Hematopoietic multipotent progenitor cell treated with erythropoietin and hydrocortisone succinate and interleukin-3 and kit ligand, for 15 days (in vitro differentiated cells): ENCODE data around the gene SLC25A31.

Experiments
- DNase-seq: peaks from one replicate; pipeline ENCODE4 v3.0.0-alpha.2; 2015; ENCODE audit warnings: low spot score

Gene SLC25A31

GRCh38 chr4:127777487-127777886, 47.3 kb downstream of the SLC25A31 start:
- DNase-seq, result no peak

DNA sequence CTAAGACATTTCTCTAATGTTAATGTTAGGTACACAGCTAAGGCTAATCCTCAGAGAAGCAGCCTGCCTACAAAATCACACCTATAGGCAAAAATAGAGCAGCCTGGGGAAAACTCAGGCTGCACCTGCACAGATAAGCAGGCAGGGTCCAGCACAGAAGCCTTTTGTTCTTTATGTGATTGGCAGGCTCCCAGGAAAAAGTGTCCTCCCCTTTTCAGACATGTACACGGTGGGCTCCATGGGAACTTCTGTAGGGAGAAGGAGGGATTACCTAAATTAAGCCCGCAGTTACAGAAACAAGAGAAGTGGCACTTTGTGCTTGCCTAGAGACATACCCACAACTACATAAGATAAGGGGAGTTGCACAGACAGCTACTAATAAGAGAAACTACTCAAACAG, 47.9 kb downstream of the SLC25A31 start:
- DNase-seq, result no peak

- DNase-seq, result no peak
Measured at GRCh38 chr4:127780598-127780997, 50.4 kb downstream of the SLC25A31 start.

DNA sequence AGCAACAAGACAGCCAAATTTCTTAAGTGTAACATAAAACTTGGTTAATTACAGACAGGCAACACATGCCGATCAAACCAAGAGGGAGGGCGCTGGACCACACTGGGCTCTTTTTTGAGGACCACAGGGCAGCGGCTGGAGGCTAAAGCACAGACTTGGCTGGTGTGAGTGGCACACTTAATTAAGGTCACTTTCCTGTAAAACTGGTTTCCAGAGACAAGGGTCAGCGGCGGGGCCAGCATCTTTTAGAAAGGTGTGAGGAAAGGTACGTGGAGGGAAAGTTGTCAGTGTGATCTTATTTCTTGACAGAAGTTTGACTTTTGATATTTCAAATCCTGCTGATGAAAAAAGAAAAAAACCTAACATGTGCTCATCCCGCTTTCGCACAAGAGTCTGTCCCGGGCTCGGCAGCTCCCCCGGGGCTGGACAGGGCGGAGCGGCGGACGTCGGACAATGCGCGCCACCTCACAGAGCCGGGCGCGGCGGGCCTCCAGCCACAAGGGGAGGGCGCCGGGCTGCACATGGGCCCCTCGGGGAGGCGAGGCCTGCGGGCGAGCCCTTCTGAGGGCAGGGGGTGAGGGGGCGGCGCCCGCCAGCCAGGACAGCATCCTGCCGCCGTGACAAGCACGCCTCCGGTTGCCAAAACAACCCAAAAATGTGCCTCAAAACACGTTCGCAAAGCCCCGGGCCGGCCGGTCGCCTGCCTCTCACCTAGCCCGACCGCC, 51.3 kb downstream of the SLC25A31 start:
- no peak for DNase-seq

GRCh38 chr4:127782025-127782274, 51.8 kb downstream of the SLC25A31 start:
- DNase-seq, result no peak

GRCh38 chr4:127782275-127783025, 52.2 kb downstream of the SLC25A31 start, which contains the start of gene HSPA4L:
TSS of gene HSPA4L (plus strand) at chr4:127782322. CDS start at chr4:127782551, 229 bp downstream.
- DNase-seq, result peak; percentile 71

DNA sequence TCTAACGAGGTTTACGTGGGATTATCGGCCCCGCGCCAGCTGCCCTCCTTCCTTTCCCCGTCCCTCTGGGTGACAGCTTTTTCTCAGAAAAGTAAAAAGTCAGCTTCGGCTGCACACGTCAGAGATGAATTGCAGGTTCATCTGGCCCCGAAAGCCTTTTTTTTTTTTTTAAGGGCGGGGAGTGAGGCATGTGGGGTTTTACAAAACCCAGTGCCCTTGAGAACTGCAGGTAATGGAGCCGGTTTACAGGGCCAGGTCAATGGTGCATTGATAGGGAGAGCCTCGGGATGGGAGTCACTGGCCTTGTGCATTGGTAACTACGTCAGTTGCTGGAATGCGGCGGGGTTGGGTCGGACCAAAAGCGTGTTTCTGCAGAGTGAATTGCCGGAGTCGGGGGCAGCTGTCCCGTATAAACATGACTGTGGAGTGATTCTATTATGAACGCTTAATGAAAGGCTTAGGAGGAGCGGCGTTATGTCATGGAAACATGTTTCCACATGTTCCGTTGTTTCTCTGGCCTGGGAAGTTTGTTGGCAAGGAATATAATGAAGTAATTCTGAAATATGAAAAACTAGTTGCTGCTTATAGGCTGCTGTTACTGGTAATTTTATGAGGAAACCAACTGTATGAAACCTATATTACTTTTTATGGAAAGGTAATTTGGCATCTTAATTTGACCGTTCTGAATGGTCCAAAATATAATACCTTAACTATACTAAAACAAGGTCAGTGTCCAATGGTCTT, 53.0 kb downstream of the SLC25A31 start:
- peak; percentile 50 for DNase-seq

DNA sequence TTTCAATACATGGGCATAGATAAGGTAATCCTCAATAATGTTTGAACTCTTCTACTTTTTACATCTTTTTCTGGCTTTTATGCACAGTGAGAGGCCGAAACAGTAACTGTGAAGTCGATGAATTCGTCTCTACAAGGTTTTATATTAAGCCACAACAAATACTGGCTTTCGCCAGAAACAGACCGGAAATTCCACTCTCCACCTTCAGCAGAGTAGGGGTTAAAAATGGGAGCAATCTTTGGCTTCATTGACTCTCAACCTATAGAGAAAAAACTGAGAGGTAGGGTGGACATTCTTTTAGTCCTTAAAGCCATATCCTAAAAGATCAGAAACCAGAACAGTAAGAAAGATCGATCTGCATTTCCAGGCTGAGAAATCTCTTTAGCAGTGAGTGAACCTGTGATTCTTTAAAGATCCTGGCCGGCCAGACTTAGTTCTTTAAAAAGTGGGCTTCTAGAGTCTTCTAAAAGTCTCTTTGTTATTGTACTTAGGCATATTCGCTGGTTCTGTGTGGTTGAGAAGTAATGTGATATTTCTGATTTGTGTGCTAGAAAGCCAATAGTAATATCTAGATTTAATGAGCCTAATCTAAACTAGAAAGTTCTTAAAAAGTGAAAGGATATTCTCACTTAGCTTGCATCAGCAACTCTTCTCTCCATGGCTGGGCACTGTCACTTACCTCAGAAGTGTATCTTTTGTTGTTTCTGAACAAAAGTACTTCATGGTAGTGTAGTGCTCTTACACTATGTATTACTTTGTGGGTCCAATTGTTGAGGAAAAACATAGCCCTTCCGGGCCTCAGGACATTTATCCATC, 54.0 kb downstream of the SLC25A31 start:
- DNase-seq, result no peak

GRCh38 chr4:127788517-127788916, 58.3 kb downstream of the SLC25A31 start:
- peak; percentile 10 for DNase-seq

DNA sequence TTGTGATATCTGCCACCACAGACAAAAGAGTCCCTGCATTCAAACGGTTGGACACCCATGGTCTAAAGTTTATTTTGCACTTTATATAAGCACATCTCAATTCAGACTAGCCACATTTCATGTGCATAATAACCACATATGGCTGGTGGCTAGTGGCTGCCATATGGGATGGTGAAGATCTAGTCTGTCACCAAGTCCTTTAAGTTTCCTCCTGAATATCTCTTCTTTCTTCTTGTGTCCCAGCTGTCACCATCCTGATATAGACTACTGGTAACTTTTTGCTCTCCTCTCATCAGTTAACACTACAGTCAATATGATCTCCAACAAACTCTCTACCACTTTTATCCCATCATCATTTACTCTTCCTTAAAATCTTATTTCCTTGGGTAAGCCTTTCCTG, 61.2 kb downstream of the SLC25A31 start:
- DNase-seq, result no peak

DNA sequence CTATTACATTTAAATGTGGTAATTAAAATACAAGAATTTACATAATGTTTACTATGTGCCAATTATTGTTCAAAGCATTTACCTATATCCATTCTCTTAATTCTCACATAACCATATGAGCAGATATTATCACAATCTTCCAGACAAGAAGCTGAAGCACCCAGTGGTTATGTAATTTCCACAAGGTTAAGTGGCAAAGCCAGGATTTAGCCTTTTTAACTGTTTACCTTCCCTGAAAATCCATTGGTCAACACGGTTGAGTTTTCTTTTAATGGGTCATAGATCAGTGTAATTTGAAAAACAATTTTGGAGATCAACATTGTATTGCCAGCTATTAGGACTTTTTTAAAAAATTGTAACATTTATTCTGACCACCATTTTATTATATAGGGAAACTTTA, 63.3 kb downstream of the SLC25A31 start:
- DNase-seq, result no peak

- DNase-seq, result no peak
Measured at GRCh38 chr4:127799711-127800110, 69.5 kb downstream of the SLC25A31 start.

- no peak for DNase-seq
Measured at GRCh38 chr4:127809173-127809800, 79.1 kb downstream of the SLC25A31 start.

DNA sequence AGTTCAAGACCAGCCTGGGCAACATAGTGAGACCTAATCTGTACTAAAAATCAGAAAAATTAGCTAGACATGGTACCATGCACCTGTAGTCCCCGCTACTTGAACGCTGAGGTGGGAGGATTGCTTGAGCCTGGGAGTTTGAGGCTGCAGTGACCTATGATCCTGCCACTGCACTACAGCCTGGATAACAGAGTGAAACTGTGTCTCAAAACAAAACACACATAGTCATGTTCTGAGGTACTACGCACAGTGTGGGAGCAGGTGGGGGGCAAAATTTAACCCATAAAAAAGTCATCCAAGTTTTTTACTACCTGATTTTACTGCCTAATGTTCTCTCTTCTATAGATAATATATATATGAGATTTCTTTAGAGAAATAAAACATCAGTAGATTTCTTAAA, 80.4 kb downstream of the SLC25A31 start:
- DNase-seq, result no peak

GRCh38 chr4:127822430-127822829, 92.2 kb downstream of the SLC25A31 start:
- DNase-seq, result no peak
